ENCODE results near the gene CDK5.

CDK5 gene

DNA sequence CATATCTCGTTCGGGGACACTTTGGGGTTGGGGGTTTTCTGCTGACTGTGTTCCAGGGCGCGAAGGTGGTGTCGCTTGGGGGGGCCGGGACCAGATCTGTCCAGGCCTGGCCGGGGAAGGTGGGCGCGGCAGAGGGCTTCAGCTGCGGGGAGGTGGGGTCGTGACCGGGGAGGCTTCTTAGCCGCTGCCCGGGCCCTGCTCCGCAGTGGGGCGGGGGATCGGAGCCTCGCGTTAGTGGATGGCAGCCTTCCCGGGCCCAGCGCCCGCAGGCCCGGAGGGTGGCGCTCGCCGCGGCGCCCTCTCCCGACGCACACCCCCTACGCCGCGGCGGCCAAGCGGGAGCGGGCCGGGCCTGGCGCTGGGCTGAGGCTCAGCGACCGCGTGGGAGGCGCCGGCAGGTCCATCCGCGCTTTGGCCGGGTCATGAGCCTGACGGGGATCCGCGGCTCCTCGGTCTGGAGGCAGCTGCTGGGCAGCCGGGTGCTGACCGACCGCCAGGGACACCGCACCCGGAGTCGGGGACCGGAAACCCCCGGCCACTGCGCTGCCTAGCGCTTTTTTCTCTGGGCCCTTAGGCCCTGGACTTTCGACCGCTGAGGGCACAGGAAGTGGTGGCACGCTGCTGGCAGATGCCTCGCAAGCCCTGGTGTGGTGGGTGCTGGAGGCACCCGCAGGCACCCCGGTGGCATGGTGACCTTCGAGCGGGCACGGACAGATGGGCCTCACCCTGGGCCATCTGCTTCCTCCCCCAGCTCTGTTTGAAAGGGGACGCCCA, 29.7 kb upstream of the CDK5 start:
- DNase-seq (ENCODE audit: low read depth in 3 of 3, low spot score in 1 of 3) = no peak

DNA sequence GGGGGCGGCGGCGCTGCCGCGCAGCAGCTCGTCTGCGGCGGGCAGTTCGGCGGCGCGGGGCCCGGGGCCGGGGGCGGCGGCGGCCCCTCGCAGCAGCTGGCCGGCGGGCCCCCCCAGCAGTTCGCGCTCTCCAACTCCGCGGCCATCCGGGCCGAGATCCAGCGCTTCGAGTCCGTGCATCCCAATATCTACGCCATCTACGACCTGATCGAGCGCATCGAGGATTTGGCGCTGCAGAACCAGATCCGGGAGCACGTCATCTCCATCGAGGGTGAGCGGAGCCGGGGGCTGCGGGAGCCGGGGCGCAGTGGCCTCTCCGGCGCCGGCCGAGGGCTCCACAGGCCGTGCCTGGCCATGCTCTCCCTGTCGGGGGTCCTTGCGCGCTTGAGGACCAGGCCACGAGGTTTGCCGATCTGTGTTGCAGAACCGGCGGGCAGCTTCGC, 29.1 kb upstream of the CDK5 start:
- no peak for DNase-seq (ENCODE audit: low read depth in 3 of 3, low spot score in 1 of 3)

DNA sequence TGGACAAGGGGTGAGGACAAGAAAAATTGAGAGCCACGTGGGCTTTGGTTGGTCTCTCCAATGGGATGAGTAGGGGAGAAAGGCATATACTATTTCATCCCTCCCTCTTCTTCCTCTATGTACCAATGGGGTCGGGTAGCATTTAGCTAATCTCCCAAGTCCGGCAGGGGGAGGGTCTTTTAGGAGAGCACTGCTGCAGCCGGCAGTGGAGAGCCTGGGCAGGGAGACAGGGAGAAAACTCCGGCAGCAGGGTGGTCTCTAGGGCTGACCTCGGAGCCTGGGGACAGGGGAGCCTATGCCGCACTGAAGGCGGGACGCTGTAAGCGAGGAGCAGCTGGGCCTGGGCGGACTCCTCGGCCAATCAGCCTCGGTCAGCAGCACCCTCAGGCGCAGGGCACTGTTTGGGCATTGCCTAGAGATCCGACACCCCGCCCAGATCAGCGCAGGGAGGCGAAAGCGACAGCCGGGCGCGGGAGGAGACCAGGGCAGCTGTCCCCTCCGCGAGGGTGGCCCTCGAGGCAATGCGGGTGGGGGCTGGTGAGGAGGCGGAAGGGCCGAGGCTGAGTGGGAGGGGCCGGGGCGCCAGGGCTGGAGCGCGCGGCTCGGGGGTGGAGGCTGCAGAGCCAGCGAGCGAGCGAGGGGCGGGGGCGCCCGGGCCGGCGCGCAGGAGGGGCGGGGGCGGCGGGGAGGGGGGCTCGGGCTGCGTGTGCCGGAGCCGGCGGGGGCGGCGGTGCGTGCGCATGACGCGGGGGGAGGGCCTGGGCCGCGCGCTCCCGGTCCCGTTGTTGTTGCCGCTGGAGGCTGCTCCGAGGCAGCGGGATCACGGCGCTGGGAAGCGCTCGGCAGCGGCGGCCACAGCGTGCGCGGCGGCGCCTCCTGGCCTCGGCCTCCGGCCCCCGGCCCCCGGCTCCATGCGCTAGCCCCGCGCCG, 28.3 kb upstream of the CDK5 start, which contains the start of gene AGAP3:
AGAP3 (plus strand) TSS at position 785 of the 930 bp plus-strand sequence. CDS start 267 bp downstream, outside the sequence.
- peak in 1 of 3 donors; percentile 52 for DNase-seq (ENCODE audit: low read depth in 3 of 3, low spot score in 1 of 3)

DNA sequence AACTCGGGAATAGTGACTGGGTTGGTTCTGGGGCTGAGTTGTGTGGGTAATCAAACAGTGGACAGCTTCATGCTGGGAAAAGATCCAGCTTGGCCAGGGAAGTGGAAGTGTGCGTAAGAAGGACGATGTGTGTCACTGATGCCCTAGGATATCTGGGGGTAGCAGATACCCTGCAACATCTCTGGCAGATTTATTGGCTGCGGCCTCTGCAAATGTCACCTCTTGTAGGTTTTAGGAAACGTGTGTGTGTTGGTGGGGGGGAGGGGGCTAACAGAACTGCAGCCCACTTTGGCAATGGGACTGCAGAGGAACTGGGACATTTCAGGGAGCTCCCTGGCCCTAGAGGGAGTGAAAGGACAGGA, 27.6 kb upstream of the CDK5 start:
- DNase-seq (ENCODE audit: low read depth in 3 of 3, low spot score in 1 of 3) = no peak

DNA sequence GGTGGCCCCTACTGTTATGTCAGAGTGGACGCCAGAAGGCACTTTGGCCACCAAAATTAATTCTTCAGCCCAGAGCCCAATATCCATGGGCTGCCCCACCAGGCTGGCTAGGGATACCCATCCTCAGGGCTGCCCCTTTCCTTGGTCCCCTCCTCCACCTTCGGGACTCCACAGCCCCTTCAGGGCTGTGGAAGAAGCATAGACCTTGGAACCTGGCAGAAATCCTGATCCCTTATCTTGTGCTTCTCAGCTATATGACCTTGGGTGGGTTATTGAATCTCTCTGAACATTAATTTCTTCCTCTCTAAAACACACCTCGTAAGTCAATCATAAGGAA, 26.1 kb upstream of the CDK5 start:
- no peak for DNase-seq (ENCODE audit: low read depth in 3 of 3, low spot score in 1 of 3)

DNA sequence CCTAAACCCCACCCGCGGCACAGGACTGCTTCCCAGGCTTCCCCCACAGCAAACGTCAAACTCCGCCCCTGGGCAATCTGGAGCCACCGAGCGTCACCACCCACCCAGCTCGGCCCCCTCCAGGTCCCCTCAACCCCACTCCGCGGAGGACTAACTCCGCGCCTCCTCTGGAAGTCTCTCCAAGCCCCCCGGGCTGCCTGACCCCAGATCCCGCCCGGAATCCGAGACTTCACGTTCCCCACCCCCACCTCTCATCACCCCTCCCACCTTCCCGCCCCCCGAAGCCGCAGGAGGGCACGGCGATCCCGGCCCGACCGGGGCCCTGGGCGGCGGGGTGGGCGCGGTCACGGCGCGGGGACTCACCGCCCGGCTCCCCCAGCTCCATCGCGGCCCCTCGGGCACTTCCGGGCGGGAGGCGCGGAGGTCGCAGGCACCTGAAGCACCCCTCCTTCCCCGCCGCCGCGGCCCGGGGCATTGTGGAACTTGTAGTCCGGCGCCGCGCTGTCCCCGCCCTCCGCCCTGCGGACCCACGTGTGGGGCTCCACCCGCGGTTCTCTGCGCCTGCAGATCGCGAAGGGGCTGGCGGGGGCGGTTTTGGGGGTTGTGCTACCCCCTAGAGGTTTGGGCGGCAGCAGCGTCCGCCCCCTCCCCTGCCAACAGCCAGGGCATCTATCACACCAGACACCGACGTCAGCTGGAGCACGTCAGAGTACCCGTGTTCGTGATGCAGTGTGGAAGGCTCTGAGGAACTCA, 25.6 kb upstream of the CDK5 start, which contains the start of gene TMUB1:
TMUB1 (minus strand) TSS at position 423 of the 753 bp plus-strand sequence. CDS start 930 bp downstream, outside the sequence.
- DNase-seq (ENCODE audit: low read depth in 3 of 3, low spot score in 1 of 3) = peak; percentile 49 to 69 (median 63)

DNA sequence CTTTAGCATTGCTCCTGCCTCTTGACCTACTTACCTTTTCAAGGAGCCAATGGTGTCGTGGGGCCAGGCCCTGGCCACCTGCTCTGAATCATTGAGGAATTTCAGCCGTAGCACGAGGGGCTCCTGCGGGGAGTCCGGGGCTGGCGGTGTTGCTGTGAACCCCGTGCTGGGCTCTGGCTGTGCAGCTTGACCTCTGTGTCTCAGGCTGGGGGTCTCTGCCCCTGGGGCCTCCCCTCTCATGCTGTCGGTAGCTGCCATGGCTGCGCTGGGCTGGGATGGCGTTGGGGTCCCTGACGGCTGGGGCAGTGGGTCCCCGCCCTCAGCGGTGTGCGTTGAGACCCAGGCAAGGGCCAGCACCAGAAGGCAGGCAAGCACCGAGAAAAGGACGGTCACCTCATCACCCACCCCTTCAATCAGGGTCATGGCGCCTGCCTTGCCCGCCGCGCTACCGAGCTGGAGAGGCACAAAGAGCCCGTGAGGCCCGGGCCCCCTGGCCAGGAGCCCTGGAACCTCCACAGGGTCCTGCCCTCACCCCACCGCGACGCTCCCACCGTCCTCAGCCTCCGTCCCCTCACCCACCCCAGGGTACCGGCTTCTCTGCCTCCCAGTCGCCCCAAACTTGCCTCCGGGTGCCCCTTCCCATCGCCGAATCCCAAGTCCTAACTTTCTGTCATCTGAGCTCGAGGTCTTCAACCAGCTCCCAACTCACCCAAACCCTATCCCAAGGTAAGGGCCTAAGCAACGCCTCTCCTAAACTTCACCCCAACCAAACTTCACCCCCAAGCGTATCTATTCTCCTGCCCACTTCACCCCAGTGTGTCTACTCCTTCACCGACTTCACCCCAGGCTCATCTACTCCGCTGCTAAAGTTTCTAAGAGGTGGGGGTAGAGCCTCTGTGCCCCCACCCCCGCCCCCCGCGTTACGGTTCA, 24.7 kb upstream of the CDK5 start:
- no peak for DNase-seq (ENCODE audit: low read depth in 3 of 3, low spot score in 1 of 3)

DNA sequence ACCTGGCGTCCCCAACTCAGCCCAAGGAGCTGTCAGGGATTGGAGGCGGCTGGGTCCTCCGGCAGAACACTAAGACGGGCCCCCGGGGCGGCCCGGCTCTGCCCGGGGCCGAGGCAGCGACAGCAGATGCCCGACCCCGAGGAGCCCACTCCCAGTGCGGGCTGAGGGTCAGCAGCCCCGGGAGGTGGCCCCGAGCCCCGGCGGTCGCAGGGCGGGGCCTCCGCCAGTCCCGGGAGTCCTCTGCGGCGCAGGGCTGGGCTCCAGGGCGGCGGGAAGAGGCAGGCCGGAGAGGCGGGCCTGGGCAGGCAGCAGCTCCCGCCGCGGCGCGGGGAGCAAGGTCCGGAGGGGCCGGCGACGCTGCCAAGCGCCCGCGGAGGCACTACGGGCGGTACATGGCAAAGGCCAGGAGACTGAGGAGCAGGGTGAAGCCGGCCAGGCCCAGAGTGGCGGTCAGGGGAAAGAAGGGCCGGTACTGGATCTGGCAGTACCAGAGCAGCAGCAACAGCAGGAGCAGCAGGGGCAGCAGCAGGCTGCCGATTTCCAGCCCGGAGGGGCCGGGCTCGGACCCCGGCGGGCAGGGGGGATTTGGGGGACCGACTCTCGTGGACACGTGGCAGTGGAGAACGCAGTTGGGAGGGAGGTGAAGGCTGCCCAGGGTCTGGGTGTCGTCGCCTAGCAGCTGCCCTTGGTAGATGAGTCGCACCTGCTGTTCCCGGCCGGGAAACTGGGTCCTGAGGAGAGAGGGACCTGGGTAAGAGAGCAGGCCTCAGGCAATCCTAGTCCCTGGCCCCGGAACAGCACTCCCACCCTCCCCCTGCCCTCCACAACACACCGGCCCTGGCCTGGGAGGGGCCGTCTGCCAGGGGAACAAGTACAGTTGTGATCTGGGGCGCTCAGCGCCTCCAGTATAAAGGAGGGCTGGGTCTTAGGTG, 23.7 kb upstream of the CDK5 start:
- DNase-seq (ENCODE audit: low read depth in 3 of 3, low spot score in 1 of 3) = no peak

DNA sequence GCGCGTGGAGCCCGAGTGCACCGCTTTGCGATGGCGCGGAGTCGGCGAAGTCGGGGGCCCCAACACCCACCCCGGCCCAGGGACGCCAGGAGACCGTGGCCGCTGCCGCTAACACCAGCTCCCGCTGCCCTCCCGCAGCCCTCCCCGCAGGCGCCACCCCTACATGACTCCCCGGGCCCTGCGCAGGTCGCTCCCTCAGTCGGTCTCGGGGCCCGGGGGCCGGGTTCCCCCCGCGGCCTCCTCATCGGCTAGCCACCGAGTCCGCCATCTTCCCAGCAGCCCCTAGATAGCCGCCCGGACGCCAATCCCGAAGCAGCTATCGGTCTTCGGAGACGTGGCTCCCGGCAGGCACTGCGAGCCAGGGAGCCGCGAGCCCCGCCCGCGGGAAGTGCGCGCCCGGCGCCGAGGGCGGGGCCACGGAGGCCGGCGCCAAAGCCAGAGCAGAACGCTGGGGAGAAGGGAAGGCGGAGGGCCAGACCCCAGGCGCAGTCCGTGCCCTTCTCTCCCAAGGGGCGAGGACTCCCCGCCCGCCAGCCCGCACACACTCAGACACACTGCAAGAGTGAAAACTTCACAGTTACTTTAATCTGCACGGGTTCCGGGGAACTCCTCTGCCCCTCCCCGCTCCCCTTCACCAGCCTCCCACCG, 22.9 kb upstream of the CDK5 start, which contains the start of gene FASTK:
FASTK (minus strand) TSS at position 288 of the 648 bp plus-strand sequence; CDS start at position 245, 43 bp downstream.
- peak; percentile 72 to 80 (median 74) for DNase-seq (ENCODE audit: low read depth in 3 of 3, low spot score in 1 of 3)

DNA sequence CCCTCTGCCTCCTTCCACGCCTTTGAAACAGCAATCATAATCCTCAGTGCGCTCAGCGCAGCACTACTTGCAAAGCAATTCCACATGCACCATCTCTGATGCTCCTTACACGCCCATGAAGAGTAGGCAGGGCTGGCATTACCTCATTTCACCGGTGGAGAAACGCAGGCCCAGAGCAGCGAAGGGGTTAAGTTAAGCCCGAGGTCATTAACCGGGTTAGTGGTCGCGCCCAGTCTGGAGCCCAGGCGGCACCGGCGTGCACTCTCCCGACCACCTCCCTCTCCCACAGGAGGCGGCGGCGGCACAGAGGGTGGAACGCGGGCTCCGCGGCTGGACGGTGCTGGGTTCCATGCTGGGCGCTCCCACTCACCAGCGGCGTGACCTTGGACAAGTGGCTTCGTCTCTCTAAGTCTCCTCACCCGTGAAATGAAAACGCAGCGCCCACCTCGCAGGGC, 22.4 kb upstream of the CDK5 start:
- no peak for DNase-seq (ENCODE audit: low read depth in 3 of 3, low spot score in 1 of 3)

DNA sequence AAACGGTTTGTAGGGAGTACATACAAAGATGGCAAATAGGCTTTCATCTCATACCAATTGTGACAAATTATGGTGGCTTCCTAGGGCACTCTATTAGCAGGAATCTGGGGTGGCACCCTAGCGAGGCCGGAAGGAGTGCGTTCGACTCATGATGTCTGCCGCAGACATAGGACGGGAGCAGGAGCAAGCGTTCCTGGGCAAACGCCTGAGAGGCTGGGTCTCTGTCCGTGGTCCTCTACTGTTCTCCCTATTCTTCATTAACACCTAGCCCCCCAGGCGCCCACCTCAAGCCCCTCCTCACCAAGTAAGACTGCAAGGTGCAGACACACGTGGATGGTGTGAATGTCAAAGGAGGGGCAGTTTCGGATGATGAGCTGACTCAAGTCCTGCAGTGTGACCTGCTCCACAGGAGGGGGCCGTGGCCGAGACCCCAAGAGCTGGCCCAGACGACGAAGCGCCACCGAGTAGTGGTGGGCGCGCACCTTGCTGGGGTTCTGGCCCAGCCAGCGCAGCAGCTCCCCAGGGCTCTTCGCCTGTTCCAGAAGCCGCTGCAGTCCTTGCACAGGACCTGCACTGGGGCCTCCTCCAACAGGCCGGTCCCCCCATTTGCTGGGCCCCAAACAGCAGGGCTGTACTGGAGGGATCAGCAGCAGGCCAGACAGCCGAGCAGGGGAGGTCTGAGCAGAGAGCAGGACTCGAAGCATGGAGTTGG, 21.7 kb upstream of the CDK5 start:
- no peak for DNase-seq (ENCODE audit: low read depth in 3 of 3, low spot score in 1 of 3)

DNA sequence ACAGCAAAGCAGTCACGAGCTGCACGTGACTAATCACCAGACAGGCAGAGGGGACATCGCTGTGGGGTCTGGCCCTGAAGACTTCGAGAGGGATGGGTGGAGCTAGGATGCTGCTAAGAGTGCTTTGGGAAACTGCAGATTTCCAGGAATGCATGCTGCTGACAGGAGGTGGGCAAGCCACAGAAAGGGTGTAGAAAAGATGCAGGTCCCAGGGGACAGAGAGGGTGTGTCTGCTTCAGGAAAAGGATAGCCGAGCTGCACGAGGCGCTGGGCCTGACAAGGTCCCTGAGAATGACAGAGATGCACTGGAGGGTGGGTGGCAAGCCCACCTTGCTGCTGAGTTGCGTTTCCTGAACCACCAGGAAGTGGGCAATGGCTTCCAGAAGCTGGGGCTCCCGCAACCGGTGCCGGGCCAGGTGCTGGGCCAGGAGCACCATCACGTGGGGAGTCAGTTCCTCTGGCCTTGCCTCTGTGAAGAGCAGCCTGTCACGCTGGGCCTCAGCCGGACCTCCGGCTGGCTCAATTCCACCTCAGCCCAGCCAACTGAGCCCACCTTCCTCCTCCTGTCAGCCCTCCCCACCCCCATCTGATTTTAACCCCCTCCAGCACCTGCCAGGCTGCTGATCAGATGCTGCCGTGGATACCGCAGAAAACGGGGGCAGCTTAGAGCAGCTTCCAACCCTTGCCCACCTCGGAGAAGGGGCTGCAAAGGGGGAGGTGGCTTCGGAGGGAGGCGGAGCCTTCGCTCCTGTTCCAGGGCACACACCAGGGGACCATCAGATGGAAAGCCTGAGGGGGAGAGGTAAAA, 20.7 kb upstream of the CDK5 start:
- no peak for DNase-seq (ENCODE audit: low read depth in 3 of 3, low spot score in 1 of 3)

DNA sequence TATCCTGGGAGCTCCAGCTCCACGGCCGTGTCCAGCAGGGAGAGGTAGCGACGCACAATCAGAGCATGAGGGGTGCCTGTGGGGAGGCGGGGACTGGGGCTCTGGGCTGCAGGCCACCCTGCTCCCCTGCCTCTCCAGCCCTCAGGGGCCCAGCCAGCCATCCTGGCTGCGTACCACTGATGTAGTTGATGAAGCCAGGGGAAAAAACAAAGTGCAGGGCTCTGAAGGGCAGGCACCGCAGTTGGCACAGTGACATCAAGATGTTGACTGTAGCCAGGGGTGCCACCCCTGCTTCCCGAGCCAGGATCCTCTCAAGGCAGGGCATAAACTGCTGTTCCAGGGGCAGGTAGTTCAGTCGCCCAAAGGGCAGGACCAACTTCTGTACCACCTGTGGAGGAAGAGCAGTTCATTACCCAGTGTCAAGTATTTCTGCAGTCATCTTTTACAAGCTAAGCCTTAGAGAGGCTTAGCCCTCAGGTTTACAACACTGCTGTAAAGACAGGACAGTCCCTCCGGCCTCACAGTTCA, 20.1 kb upstream of the CDK5 start:
- no peak for DNase-seq (ENCODE audit: low read depth in 3 of 3, low spot score in 1 of 3)

DNA sequence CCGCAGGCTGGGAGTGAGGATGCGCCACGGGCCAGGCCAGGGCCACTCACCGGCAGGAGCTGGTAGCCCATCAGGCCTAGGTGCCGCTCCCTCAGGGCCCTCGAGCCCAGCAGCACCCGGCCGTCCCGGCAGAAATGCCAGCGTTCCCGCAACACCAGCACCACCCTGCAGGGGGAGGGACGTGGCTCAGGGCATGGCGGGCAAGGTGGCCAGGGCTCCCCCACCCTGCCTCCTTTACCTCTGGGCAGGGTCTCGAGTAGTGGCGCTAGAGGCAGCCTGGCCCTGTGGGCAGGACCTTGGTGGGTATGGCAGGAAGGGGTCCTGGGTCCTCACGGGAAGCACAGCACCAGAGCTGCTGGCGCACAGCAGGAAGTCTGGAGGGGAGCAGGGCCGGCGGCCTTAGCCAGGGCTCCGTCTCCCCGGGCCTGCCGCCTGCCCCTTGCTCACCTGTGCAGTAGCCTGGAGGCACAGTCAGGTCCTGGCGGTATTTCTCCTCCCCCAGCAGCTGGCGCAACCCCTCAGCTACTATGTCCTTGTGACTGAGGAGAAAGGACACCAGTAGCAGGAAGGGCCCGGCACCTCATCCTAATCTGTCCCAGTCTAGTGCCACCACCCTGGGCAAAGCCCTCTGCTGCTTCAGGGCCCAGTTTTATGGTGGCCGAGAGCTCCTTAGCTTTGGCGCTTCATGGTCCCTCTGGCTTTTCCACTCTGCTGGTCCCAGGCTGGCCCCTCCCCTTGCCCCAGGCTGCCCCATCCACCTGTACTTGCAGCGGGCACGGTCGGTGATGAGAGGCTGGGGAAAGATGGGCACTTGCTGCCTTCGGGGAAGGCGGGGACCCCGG, 19.4 kb upstream of the CDK5 start:
- DNase-seq (ENCODE audit: low read depth in 3 of 3, low spot score in 1 of 3) = no peak

DNA sequence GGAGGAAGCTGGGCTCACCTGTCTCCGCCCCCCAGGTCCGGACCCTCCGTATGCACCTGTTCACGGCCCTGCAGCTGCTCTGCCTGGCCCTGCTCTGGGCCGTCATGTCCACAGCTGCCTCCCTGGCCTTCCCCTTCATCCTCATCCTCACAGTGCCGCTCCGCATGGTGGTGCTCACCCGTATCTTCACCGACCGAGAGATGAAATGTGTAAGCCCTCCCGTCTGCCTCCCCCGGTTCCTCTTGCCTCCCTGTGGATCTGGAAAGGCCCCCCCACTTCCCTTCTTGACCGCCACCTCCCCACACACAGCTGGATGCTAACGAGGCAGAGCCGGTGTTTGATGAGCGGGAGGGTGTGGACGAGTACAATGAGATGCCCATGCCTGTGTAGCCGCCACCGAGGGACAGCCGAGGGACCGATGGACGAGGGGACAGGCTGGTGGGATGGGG, 18.3 kb upstream of the CDK5 start:
- no peak for DNase-seq (ENCODE audit: low read depth in 3 of 3, low spot score in 1 of 3)

DNA sequence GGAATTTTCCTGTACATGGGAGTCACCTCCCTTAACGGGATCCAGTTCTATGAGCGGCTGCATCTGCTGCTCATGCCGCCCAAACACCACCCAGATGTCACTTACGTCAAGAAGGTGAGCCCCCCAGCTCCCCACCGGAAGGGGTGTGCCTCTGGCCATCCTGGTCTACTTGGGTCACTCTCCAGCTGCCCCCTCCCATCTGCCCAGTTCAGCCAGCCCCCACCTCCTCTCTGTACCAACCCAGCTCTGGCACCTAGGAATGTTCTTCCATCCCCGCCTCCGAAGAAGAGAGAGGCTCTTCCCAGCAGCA, 17.9 kb upstream of the CDK5 start:
- DNase-seq (ENCODE audit: low read depth in 3 of 3, low spot score in 1 of 3) = no peak

Measured in stimulated activated CD4-positive, alpha-beta T cell treated with anti-CD3 and anti-CD28 coated beads, TNF-alpha, amount 100 ng/mL, for 1 hour (primary cell).